HG02588 (cell line): ENCODE results near the gene CD79A.
A peak's percentile ranks its signal among the peaks of the same experiment; 100 is the strongest.

Experiments
- ATAC-seq: cut with Tn5 transposase; IDR thresholded peaks from one replicate; pipeline ENCODE4 v1.9.1; 2021; ENCODE audit warnings: mild to moderate bottlenecking, moderate library complexity; ENCODE audit not compliant: unreplicated experiment

CD79A gene

DNA sequence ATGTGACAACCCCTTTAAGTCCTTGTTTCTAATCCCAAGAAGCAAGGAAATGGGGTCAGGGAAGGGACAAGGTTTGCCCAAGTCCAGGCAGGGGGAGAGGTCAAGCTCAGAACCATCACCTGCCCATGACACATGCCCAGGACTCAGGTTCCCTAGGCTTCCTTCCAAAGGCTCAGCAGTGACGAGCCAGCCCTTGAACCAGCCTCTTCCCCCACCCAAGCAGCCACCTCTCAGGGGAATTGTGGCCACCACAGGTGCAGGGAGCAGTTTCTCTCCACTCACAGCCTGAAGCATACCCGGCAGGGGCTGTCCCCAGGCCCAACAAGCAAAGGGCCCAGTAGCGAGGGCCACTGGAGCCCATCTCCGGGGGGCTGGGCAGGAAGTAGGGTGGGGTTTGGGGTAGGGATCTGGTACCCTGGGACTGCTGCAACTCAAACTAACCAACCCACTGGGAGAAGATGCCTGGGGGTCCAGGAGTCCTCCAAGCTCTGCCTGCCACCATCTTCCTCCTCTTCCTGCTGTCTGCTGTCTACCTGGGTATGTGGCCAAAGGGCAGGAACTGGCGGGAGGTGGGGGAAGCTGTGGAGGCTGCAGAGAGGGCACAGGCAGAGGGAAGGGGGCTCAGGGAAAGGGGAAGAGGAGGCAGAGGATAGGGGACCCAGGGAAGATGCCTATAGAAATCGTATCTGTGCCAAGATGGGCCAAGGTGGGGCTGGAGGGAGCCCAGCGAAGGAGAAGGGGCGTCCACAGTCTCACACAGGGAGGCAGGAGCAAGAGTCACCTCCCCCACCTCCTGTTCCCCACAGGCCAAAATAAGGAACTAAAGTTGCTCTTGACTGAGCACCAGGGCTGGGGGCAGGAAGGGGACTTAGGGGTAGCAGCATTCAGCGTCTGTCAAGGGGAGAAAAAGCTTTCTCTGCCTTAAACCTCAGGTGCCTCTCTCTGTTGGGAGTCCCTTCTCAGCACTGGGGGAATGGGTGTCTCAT, at the start of gene CD79A:
TSS of gene CD79A (plus strand) at position 433 of the 986 bp plus-strand sequence. CDS start at position 459, 26 bp downstream.
- ATAC-seq = peak; percentile 60

DNA sequence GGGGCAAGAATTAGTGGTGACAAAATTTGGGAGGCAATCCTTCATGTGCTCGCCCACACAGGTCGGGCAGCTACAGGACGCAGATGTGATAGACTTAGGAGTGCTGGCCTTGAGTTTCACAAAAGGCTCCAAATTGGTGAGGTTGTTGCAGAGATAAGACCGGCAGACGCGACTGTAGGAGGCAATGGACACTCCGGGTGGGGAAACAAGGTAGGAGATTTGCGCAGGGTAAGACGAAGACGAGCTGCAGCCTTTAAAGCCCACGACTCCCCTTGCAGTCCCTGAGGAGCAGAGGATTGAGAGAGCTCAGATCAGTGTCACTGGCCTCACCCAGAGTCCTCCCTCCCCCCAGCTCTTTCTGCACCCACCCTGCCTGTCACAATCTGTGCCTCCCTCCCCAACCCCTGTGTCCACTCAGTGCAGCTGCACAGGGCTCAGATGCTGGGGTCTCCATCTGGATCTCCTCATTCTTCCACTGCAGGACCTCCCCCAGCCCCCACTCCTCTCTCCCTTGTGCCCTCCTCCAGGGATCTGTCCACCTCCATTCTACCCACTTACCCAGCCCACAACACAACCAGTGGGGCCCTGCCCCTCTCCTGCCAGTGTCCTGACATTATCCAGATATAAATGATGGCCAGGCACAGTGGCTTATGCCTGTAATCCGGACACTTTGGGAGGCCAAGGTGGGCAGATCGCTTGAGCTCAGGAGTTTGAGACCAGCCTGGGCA, 38.9 kb upstream of the CD79A start:
- ATAC-seq = no peak

DNA sequence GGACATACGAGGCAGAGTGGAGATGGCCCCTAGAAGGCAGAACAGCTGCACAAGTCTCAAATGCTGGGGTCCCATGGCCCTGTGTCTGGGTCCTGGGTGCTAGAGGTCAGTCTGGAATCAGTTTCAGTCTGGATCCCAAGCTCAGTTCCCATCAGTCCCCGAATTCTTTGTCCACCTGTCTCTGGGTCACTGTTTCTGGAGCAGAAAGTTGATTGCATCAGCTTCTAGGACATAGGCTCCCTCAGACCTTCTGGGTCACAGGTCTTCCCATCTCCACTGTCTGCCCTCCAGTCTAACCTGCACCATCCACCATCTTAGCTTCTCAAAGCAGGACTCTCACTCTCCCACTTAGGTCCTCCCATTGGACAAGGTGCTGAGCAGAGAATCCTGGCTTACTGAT, 37.9 kb upstream of the CD79A start:
- no peak for ATAC-seq

DNA sequence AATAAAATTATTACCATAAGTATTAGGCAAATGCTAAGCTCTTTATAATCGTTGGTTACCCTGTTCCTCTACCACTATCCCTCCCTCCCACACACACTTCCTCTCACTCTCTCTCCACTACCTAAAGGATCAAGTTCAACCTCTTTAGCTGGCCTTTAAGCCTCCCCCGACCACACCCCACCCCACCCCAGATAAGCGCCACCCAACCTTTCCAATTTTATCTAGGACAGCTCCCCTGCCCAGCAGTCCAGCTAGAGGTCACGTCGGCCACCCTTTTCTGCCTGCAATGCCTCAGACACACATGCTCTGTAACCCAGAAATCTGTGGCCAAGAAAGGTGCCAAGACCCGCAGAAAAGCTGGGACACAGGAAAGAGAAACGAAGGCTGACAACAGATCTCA, 33.7 kb upstream of the CD79A start:
- ATAC-seq = no peak

DNA sequence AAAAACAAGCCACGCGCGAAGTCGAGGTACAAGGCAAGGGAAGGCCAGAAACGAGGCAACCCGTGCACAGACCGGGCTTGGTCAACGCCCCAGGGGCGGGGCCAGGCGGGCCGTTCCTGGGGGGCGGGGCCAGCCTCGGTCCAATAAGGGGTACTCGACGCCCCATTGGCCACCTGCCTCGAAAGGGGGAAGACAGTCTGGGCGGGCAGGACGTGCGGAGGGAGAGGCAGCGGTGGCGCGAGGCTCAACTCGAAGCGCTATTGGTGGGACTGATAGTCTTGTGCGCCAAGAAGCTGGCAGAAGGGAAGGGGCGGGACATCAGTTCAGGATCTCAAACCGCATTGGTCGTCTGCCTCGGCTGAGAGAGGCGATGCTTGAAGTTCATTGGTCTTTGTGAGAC, 32.5 kb upstream of the CD79A start, which contains the start of gene LYPD4:
TSS of gene LYPD4 (minus strand) at position 83 of the 400 bp plus-strand sequence. CDS start 5,398 bp downstream, outside the sequence.
- no peak for ATAC-seq

DNA sequence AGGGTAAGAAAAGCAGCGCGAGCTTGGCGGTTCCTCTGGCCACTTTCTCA, 32.3 kb upstream of the CD79A start, which contains the start of gene DMRTC2:
TSS of gene DMRTC2 (plus strand) at position 42 of the 50 bp plus-strand sequence. CDS start 2,387 bp downstream, outside the sequence.
- no peak for ATAC-seq

DNA sequence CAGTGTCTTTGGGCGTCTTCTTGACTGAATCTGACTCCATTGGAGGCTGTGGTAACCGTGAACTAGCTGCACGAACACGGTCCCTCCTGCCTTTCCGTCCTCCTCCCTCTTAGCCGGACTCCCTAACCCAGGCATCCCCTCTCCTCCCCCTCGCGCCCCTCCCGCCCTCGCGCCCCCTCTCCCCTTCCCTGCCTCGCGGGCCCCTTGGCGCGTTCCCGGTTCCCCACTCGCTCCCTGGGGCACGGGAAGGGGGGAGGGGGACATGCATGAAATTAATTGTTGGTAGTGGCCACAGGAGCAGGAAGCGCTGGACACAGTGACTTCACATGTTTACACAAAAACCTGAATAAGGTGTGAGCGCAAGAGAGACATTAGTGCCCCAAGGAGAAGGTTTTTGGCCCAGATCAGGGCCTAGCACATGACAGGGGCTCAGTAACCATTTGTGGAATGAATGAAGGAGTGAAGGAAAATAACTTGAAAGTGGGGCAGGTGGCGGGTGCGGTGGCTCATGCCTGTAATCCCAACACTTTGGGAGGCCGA, 32.0 kb upstream of the CD79A start:
- no peak for ATAC-seq

DNA sequence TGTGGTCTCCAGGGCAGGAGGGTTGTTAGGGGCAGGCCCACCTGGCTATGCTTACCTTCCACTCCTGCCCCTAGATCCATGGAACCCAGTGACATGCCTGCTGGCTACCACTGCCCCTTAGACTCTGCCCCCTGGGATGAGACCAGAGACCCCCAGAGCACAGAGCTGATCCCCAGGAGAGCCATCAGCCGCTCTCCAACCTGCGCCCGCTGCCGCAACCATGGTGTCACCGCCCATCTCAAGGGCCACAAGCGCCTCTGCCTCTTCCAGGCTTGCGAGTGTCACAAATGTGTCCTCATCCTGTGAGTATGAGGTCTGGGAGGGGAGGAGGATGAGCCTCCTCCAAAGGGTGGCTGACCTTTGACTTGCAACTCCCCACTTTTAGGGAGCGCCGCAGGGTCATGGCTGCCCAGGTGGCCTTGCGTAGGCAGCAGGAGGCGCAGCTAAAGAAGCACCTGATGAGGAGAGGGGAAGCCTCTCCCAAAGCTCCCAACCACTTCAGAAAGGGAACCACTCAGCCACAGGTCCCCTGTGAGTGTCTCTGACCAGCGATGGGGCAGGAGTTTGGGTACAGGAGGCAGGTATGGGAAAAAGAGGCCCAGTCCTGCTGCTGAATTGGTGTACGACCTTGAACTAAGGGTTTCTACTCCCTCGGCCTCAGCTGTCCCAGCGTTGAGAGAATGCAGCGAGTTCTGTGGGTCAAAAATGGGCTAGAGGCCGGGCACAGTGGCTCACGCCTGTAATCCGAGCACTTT, 29.6 kb upstream of the CD79A start:
- ATAC-seq = no peak

DNA sequence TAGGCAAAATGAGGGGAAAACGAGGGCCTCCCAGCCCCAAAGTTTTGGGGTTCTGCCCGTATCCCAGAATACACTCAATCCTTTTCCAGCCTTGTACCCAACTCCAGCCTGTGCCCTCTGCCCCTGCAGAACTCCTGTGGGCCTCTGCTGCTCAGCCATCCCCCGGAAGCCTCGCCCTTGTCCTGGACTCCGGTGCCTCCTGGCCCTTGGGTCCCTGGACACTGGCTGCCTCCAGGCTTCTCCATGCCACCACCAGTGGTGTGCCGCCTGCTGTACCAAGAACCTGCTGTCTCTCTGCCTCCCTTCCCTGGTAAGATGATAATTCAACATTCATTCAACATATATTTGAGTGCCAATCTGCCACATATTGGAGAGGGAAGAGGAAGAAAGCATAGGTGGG, 28.4 kb upstream of the CD79A start:
- no peak for ATAC-seq

DNA sequence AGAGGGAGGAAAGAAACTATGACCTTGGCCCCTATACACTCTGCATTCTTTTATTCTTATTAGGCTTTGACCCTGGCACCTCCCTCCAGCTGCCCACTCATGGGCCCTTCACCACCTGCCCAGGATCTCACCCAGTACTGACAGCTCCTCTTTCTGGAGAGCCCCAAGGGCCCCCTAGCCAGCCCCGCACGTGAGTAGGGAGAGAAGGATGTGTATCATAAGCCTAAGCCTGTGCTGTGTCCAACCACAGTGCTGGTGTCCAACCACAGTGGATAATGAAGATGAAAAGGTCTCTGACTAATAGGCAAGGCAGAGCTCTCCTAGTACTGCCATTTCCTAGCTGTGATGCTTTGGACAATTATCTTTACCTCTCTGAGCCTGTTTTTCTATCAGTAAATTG, 28.0 kb upstream of the CD79A start:
- ATAC-seq = no peak

DNA sequence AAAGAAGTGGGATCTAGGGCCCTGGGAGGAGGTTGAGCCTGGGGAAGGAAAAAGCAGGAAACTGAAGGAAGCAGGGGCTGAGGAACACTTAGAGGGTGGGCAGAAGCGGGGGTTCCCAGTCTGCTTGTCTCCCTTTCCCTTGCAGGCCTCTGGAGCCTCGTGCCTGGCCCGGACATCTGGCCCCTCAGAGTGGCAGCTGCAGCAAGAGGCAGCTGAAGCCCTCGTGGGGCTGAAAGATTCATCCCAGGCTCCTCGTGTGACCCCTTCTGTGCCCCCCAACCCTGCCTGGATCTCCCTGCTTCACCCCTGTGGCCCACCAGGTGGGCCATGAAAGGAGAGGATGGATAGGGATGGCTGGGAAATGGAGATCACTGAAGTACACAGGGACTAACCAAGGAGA, 26.7 kb upstream of the CD79A start:
- no peak for ATAC-seq

DNA sequence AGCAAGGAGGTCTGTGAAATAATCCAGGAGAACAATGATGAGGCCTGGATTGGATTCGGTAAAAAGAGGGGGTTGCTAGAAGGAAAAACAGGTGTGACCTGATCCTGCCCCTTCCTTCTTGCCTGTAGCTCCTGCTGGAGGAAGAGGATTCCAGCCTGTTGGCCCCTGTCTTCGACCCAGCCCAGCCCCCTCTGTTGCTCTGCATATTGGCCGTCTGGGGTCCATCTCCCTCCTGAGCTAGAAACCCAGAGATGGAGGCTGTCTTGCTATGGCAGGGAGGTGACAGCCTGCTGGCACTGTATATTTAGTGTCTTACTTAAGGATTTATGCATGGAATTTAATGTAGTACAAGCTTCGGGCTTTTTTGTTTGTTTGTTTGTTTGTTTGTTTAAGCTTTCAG, 25.6 kb upstream of the CD79A start:
- no peak for ATAC-seq

DNA sequence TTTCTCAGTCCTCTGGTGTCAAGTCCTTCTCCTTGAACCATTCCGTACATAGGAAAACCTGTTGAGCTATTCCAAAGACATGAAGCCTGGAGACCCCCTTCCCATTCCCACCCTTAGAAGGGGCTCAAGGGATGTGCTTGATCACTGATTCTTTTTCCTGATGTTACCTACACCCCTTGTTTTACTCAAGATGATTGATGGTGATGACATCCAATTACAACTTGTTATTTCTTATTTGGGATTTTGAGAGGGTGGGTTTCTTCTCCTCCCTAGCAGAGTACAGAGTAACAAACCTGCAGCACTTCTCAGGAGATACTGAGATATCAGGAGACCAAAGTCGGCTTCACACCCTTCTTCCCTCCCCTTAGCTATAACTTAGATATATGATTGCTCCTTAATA, 23.7 kb upstream of the CD79A start:
- no peak for ATAC-seq

DNA sequence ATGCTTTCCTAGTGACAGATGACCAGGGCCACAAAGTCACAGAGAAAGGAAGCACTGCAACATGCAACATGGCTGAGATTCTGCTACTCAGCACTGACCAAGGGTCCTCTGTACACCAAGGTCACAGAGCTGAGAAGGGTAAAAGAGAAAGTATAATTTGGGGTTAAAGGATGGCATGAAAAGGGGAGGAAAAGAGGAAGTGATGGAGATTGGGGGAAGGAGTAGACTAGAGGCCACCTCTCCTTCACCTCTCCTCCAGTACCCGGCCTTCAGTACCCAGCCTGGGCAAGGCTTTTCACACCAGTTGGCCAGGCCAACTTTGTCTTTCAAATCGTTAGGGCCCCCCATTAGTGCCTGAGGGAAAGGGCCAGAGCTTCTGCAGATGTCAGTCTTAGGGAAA, 23.3 kb upstream of the CD79A start:
- ATAC-seq = no peak

DNA sequence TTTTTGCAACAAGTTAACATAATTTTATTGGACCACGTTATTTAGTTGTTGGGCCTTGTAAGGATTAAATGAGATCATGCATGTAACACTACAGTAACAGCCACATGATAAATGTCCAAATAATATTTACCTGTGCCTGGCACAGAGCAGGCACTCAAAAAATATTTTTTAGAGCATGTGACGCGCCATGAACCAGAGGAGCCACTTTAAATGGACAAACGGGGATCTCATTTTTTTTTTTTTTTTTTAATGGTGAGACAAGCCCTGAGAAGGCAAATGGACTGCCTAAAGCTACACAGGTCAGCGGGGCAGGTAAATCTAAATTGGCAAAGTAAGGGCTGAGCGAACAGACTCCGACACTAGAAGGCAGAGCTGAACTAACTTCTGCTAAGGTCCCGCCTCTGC, 17.9 kb upstream of the CD79A start:
- ATAC-seq = no peak

DNA sequence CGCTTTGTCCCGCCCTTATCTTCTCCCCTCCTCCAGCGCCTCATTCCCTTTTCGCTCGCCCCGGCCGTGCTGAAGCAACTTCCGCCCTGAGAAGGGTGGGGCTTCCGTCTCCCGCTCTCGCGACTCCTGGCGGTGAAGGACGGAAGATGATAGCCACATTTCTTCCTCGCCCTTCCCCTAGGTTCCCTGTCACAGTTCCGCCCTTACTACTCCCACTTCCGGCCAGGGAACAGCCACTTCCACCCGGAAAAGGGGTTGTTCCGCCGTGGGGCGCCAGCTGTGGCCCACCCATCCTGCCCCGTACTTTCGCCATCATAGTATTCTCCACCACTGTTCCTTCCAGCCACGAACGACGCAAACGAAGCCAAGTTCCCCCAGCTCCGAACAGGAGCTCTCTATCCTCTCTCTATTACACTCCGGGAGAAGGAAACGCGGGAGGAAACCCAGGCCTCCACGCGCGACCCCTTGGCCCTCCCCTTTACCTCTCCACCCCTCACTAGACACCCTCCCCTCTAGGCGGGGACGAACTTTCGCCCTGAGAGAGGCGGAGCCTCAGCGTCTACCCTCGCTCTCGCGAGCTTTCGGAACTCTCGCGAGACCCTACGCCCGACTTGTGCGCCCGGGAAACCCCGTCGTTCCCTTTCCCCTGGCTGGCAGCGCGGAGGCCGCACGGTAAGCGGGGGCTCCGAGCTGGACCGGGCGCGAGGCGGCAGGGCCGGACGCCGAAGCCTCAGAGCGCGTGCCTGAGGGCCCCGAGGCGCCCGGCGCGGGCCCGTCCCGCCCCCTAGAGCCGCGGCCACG, 17.3 kb upstream of the CD79A start, which contains the start of gene RPS19:
TSS of gene RPS19 (plus strand) at position 638 of the 801 bp plus-strand sequence. CDS start 520 bp downstream, outside the sequence.
- peak; percentile 71 for ATAC-seq

DNA sequence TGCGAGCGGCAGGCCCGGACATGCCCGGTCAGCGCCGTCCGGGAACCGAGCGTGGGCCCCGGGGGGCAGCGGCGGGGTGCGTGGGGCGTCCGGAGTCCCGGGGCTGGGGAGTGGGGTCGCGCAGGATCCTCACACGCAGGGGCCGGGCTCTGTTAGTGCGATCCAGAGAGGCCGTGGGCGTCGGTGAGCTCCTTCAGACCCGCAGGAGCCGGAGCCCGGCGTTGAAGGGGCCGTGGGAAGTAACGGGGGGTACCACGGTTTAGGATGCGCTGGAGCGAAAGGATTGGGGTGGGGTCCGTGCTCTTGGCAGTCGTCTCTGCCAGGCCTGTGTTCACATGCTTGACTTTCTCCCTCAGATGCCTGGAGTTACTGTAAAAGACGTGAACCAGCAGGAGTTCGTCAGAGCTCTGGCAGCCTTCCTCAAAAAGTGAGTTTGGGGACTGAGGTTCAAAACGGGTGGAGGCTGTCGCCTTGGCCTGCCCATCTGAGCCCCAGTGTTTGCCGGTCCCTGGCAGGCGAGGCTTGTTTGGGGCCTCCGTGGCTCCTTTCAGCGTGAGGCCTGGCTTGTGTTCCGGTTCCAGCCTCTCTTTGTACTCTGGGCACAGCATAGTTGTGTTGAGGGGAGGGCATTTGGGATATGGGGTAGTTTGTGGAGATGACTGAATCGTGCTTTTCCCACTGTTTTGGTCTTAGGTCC, 16.5 kb upstream of the CD79A start:
- no peak for ATAC-seq

DNA sequence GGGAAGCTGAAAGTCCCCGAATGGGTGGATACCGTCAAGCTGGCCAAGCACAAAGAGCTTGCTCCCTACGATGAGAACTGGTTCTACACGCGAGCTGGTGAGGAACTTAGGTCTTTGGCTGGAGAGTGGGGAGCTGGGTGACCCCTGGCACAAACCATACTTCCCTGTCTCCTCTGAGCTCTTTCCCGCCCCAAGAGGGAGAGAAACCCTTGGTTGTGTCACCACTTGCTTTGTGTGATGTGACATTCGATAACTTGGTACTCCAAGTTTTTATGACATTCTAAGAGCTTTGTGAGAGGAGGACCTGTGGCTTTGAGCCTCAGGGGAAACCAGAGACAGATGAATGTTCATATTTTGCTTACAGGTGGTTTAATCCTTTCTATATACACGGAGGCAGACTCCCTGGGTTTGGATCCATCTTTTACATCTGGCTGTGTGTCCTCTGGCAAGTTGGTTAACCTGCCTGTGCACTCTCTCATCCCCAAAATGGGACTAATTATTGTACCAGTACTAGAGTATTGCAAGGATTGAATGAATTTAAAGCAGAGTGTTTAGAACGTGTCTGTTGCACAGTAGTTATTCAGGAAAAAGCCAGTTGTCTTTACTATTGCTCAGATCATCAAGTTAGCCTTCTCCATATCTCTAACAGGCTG, 15.8 kb upstream of the CD79A start:
- no peak for ATAC-seq

DNA sequence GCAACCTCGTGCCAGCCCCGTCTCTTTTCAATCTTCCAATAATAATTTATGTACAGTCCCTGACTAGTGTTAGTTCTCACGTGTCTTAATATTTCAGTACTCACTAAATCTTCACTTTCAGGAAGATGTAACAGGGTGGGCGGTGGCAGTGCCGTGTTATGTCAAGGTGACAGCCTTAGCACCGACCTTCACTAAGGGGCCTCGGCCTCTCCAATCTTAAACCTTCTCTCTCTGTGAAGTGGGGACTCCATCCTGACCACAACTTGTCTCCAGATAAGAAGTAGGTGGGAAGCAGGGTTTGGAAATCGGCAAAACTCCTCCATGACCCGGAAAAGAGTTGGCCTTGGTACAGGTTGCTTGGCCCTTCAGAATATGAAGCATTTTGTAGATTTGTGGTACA, 15.2 kb upstream of the CD79A start:
- no peak for ATAC-seq
